A204.1 (cell line): ENCODE data around the gene SLC16A8.

Source experiments
- FAIRE-seq: peaks from 2 replicates; lab custom pipeline; 2012; peaks lifted over from hg19 to GRCh38; lab: Jason Lieb, UNC

Gene SLC16A8

GRCh38 chr22:38028344-38029130 is 55.4 kb downstream of the SLC16A8 start:
- no peak for FAIRE-seq
